ENCODE measurements around the gene CLOCK. TPM values are rescaled to one million over a fixed set of nuclear protein-coding genes. Genes with fewer than 3 reads are reported as not detected.
A peak's percentile ranks its signal among the peaks of the same experiment; 100 is the strongest.
"Not testable (repeated sequence)": the region's sequence is repeated elsewhere in the genome, so short reads cannot be mapped to it uniquely, and the experiment has no call there.

Gene CLOCK
- total RNA-seq, result 10 to 100 TPM in 1 of 2 experiments, 1 to 10 TPM in 1; 9.4 to 10.0 TPM

GRCh38 chr4:55546756-55547465 is at the start of gene CLOCK:
CLOCK (minus strand) TSS chr4:55546909; CDS start chr4:55482785, 64,124 bp downstream.
- DNase-seq, result peak; percentile 86
- Mint-ChIP-seq H3K9me3 (ENCODE audit: low read depth) (no peaks in the 10 kb centered on the region), H3K27ac (peak within 1 kb of the TSS; percentile 81), H3K4me1 (peaks cover 51% of the 10 kb centered on the region), H3K4me3 (peak within 1 kb of the TSS; percentile 84), H3K27me3 (peaks cover 31% of the 10 kb centered on the region), H3K36me3 (peaks cover 4% of the 10 kb centered on the region)
- peak; percentile 80 for ATAC-seq
- CTCF ChIA-PET, result interaction anchor here (1.5 to 2.2 kb wide), 3 partner anchors 43 to 201 kb away, joined by 3 to 11 read pairs (median 4); partner anchors contain the start of genes SRD5A3 and TMEM165

- CTCF ChIA-PET, result no interaction called here
Measured at GRCh38 chr4:55592014-55592413, 45.3 kb upstream of the CLOCK start, which contains the start of gene PDCL2. PDCL2 (minus strand) TSS chr4:55592245; CDS start chr4:55592109, 136 bp downstream.

GRCh38 chr4:55588160-55588559 is 41.5 kb upstream of the CLOCK start:
- Mint-ChIP-seq H3K27me3 (peaks cover 15% of the 10 kb centered on the region), H3K27ac (no peak overlapping the region), H3K4me3 (no peak overlapping the region), H3K9me3 (ENCODE audit: low read depth) (peaks cover 2% of the 10 kb centered on the region), H3K36me3 (no peaks in the 10 kb centered on the region), H3K4me1 (no peaks in the 10 kb centered on the region)
- DNase-seq (no peak), ATAC-seq (no peak)
- CTCF ChIA-PET, result no interaction called here

More at GRCh38 chr4:55592014-55592413, 45.3 kb upstream of the CLOCK start, which contains the start of gene PDCL2:
- H3K4me1 Mint-ChIP-seq, result no peaks in the 10 kb centered on the region
- no peak within 1 kb of the TSS for H3K4me3 Mint-ChIP-seq
- H3K9me3 Mint-ChIP-seq (ENCODE audit: low read depth), result no peaks in the 10 kb centered on the region
- ATAC-seq (no peak), DNase-seq (no peak)
- peaks cover 15% of the 10 kb centered on the region for H3K27me3 Mint-ChIP-seq
- H3K27ac Mint-ChIP-seq, result no peak within 1 kb of the TSS
- no peaks in the 10 kb centered on the region for H3K36me3 Mint-ChIP-seq

GRCh38 chr4:55582773-55583172 is 36.1 kb upstream of the CLOCK start:
- CTCF ChIA-PET; H3K9me3 Mint-ChIP-seq (ENCODE audit: low read depth); H3K4me3 Mint-ChIP-seq; DNase-seq; H3K27ac Mint-ChIP-seq; ATAC-seq; H3K4me1 Mint-ChIP-seq; H3K36me3 Mint-ChIP-seq; H3K27me3 Mint-ChIP-seq: not testable (repeated sequence)

GRCh38 chr4:55578341-55579010 is 31.8 kb upstream of the CLOCK start:
- H3K4me1 Mint-ChIP-seq, result no peaks in the 10 kb centered on the region
- CTCF ChIA-PET, result no interaction called here
- H3K27ac Mint-ChIP-seq, result no peak overlapping the region
- DNase-seq, result no peak
- no peak overlapping the region for H3K4me3 Mint-ChIP-seq
- H3K36me3 Mint-ChIP-seq, result peaks cover 2% of the 10 kb centered on the region
- ATAC-seq, result no peak
- H3K9me3 Mint-ChIP-seq (ENCODE audit: low read depth), result peaks cover 12% of the 10 kb centered on the region
- no peaks in the 10 kb centered on the region for H3K27me3 Mint-ChIP-seq

- DNase-seq, result no peak
- Mint-ChIP-seq H3K27me3 (peaks cover 4% of the 10 kb centered on the region), H3K36me3 (peaks cover 2% of the 10 kb centered on the region), H3K4me1 (no peaks in the 10 kb centered on the region), H3K4me3 (no peak overlapping the region), H3K9me3 (ENCODE audit: low read depth) (peaks cover 8% of the 10 kb centered on the region), H3K27ac (no peak overlapping the region)
- no peak for ATAC-seq
- CTCF ChIA-PET, result no interaction called here
Measured at GRCh38 chr4:55575513-55575912, 28.8 kb upstream of the CLOCK start.

GRCh38 chr4:55574252-55574651 is 27.5 kb upstream of the CLOCK start:
- ATAC-seq (no peak), DNase-seq (no peak)
- Mint-ChIP-seq H3K27me3 (peaks cover 4% of the 10 kb centered on the region), H3K36me3 (peaks cover 2% of the 10 kb centered on the region), H3K9me3 (ENCODE audit: low read depth) (peaks cover 8% of the 10 kb centered on the region), H3K27ac (no peak overlapping the region), H3K4me3 (no peak overlapping the region), H3K4me1 (no peaks in the 10 kb centered on the region)
- CTCF ChIA-PET, result no interaction called here

GRCh38 chr4:55571806-55572205 is 25.1 kb upstream of the CLOCK start:
- no peak overlapping the region for H3K4me3 Mint-ChIP-seq
- H3K4me1 Mint-ChIP-seq, result no peaks in the 10 kb centered on the region
- CTCF ChIA-PET, result no interaction called here
- no peak for ATAC-seq
- H3K27ac Mint-ChIP-seq, result no peak overlapping the region
- no peak for DNase-seq
- peaks cover 7% of the 10 kb centered on the region for H3K27me3 Mint-ChIP-seq
- peaks cover 2% of the 10 kb centered on the region for H3K36me3 Mint-ChIP-seq
- H3K9me3 Mint-ChIP-seq (ENCODE audit: low read depth), result peaks cover 8% of the 10 kb centered on the region

- H3K36me3 Mint-ChIP-seq, result no peaks in the 10 kb centered on the region
- no peak for DNase-seq
- CTCF ChIA-PET, result no interaction called here
- H3K9me3 Mint-ChIP-seq (ENCODE audit: low read depth), result no peaks in the 10 kb centered on the region
- no peak overlapping the region for H3K27ac Mint-ChIP-seq
- ATAC-seq, result no peak
- H3K4me3 Mint-ChIP-seq, result no peak overlapping the region
- peaks cover 7% of the 10 kb centered on the region for H3K27me3 Mint-ChIP-seq
- H3K4me1 Mint-ChIP-seq, result no peaks in the 10 kb centered on the region
Measured at GRCh38 chr4:55568905-55569504, 22.3 kb upstream of the CLOCK start.

- ATAC-seq (peak; percentile 69), DNase-seq (no peak)
- peak overlapping the region; percentile 68 for H3K27ac Mint-ChIP-seq
- H3K4me3 Mint-ChIP-seq, result no peak overlapping the region
- peaks cover 21% of the 10 kb centered on the region for H3K4me1 Mint-ChIP-seq
- peaks cover 34% of the 10 kb centered on the region for H3K27me3 Mint-ChIP-seq
- CTCF ChIA-PET, result interaction anchor here (1.5 kb wide), 1 partner anchor 7 kb away, joined by 4 read pairs; no protein-coding TSS in a partner anchor
- peaks cover 7% of the 10 kb centered on the region for H3K9me3 Mint-ChIP-seq (ENCODE audit: low read depth)
- H3K36me3 Mint-ChIP-seq, result peaks cover 10% of the 10 kb centered on the region
Measured at GRCh38 chr4:55561889-55562288, 15.2 kb upstream of the CLOCK start.

GRCh38 chr4:55560096-55560495 is 13.4 kb upstream of the CLOCK start:
- no peak overlapping the region for H3K4me3 Mint-ChIP-seq
- peaks cover 10% of the 10 kb centered on the region for H3K36me3 Mint-ChIP-seq
- CTCF ChIA-PET, result interaction anchor here (1.0 kb wide), 1 partner anchor 215 kb away, joined by 3 read pairs; the partner anchor contains the start of gene SRD5A3
- peaks cover 37% of the 10 kb centered on the region for H3K27me3 Mint-ChIP-seq
- peaks cover 7% of the 10 kb centered on the region for H3K9me3 Mint-ChIP-seq (ENCODE audit: low read depth)
- peaks cover 21% of the 10 kb centered on the region for H3K4me1 Mint-ChIP-seq
- DNase-seq, result no peak
- H3K27ac Mint-ChIP-seq, result no peak overlapping the region
- no peak for ATAC-seq

GRCh38 chr4:55554453-55555030 is 7.8 kb upstream of the CLOCK start:
- Mint-ChIP-seq H3K36me3 (peaks cover 6% of the 10 kb centered on the region), H3K4me1 (peaks cover 30% of the 10 kb centered on the region), H3K9me3 (ENCODE audit: low read depth) (peaks cover 7% of the 10 kb centered on the region), H3K27me3 (peaks cover 42% of the 10 kb centered on the region), H3K27ac (no peak overlapping the region), H3K4me3 (no peak overlapping the region)
- DNase-seq (no peak), ATAC-seq (no peak)
- CTCF ChIA-PET, result interaction anchor here (0.6 to 1.5 kb wide), 11 partner anchors 8 to 1283 kb away, joined by 3 to 11 read pairs (median 4); partner anchors contain the start of gene SRD5A3
